ENCODE measurements around the gene MAML2. TPM values are rescaled to one million over a fixed set of nuclear protein-coding genes. Genes with fewer than 3 reads are reported as not detected.
A peak's percentile ranks its signal among the peaks of the same experiment; 100 is the strongest.

Gene MAML2
- total and polyA plus RNA-seq, 2 of the 13 experiments (the other 11 are each of a cell fraction or from before 2014, with no cell fraction given), result 2.3 to 25.9 TPM

DNA sequence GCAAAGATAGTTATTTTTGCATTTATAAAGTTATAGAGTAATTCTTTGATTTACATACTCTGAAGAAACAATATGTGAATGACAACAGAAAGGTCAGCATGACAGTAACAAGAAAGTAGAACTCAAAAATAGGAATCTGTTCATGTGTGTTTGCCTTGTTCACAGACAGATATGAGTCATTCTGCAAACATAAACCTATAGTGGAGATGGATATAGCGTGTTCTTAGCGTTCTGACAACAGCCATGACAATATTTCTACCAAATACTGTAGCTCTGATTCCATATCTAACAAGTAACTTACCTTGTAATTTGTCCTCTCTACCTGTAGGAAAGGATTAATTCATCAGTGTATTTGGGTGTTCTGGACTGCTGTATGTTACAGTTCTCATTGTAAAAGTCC, 210.6 kb downstream of the MAML2 start (continued):
- TF ChIP-seq, protein P1, sequence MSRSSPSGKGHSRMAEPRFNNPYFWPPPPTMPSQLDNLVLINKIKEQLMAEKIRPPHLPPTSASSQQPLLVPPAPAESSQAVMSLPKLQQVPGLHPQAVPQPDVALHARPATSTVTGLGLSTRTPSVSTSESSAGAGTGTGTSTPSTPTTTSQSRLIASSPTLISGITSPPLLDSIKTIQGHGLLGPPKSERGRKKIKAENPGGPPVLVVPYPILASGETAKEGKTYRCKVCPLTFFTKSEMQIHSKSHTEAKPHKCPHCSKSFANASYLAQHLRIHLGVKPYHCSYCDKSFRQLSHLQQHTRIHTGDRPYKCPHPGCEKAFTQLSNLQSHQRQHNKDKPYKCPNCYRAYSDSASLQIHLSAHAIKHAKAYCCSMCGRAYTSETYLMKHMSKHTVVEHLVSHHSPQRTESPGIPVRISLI (CRISPR knock-in tag; IDR thresholded peaks at IDR 0.05; ENCODE audit: borderline replicate concordance), result no peak
- TF ChIP-seq JDP2 (CRISPR knock-in tag; IDR thresholded peaks at IDR 0.05; ENCODE audit: borderline replicate concordance) (no peak), ZNF263 (CRISPR knock-in tag; IDR thresholded peaks at IDR 0.05) (no peak), KLF16 (CRISPR knock-in tag; IDR thresholded peaks at IDR 0.05) (no peak), ZNF570 (CRISPR knock-in tag; IDR thresholded peaks at IDR 0.05; ENCODE audit: borderline replicate concordance) (no peak), KDM4B (CRISPR knock-in tag; IDR thresholded peaks at IDR 0.05) (no peak), PLRG1 (conservative IDR thresholded peaks at IDR 0.05) (no peak), HMG20A (CRISPR knock-in tag; IDR thresholded peaks at IDR 0.05; ENCODE audit: borderline replicate concordance) (peak; percentile 41; the same call in 1 of the 2 replicates), ZNF230 (CRISPR knock-in tag; IDR thresholded peaks at IDR 0.05) (no peak), KAT2B (IDR thresholded peaks at IDR 0.05; ENCODE audit: borderline replicate concordance, low read depth, low read length) (no peak), AFF4 (CRISPR knock-in tag; IDR thresholded peaks at IDR 0.05) (no peak), ZNF724P (CRISPR knock-in tag; IDR thresholded peaks at IDR 0.05; ENCODE audit: borderline replicate concordance) (no peak), FOSL1 (CRISPR knock-in tag; IDR thresholded peaks at IDR 0.05; ENCODE audit: borderline replicate concordance) (peak; percentile 81; the same call in 1 of the 2 replicates), HNRNPK (IDR thresholded peaks at IDR 0.05; ENCODE audit: low read depth, low read length, poor library complexity, severe bottlenecking) (no peak), ZNF782 (CRISPR knock-in tag; IDR thresholded peaks at IDR 0.05; ENCODE audit: borderline replicate concordance) (no peak), FOSL2 (CRISPR knock-in tag; IDR thresholded peaks at IDR 0.05) (peak; percentile 77), SOX5 (CRISPR knock-in tag; IDR thresholded peaks at IDR 0.05; ENCODE audit: borderline replicate concordance) (0 out of 2 replicates have a peak, but pooled peaks have one; percentile 49), ZNF569 (CRISPR knock-in tag; IDR thresholded peaks at IDR 0.05; ENCODE audit: borderline replicate concordance) (no peak), CC2D1A (CRISPR knock-in tag; IDR thresholded peaks at IDR 0.05) (no peak)
- TF ChIP-seq, protein P2, sequence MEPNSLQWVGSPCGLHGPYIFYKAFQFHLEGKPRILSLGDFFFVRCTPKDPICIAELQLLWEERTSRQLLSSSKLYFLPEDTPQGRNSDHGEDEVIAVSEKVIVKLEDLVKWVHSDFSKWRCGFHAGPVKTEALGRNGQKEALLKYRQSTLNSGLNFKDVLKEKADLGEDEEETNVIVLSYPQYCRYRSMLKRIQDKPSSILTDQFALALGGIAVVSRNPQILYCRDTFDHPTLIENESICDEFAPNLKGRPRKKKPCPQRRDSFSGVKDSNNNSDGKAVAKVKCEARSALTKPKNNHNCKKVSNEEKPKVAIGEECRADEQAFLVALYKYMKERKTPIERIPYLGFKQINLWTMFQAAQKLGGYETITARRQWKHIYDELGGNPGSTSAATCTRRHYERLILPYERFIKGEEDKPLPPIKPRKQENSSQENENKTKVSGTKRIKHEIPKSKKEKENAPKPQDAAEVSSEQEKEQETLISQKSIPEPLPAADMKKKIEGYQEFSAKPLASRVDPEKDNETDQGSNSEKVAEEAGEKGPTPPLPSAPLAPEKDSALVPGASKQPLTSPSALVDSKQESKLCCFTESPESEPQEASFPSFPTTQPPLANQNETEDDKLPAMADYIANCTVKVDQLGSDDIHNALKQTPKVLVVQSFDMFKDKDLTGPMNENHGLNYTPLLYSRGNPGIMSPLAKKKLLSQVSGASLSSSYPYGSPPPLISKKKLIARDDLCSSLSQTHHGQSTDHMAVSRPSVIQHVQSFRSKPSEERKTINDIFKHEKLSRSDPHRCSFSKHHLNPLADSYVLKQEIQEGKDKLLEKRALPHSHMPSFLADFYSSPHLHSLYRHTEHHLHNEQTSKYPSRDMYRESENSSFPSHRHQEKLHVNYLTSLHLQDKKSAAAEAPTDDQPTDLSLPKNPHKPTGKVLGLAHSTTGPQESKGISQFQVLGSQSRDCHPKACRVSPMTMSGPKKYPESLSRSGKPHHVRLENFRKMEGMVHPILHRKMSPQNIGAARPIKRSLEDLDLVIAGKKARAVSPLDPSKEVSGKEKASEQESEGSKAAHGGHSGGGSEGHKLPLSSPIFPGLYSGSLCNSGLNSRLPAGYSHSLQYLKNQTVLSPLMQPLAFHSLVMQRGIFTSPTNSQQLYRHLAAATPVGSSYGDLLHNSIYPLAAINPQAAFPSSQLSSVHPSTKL (CRISPR knock-in tag; IDR thresholded peaks at IDR 0.05), result peak; percentile 59
- TF ChIP-seq, protein P3, sequence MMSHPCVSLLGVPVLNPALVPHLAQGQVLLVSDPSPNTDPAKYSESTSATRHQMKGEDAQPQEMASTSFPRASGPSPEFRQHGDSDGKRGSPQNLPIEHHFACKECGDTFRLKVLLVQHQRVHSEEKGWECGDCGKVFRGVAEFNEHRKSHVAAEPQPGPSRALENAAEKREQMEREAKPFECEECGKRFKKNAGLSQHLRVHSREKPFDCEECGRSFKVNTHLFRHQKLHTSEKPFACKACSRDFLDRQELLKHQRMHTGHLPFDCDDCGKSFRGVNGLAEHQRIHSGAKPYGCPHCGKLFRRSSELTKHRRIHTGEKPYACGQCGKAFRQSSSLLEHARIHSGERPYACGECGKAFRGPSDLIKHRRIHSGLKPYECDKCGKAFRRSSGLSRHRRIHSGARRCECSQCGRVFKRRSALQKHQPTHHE (CRISPR knock-in tag; IDR thresholded peaks at IDR 0.05; ENCODE audit: borderline replicate concordance), result no peak
